Measurements from ENCODE around the gene APOC3. TPM values are rescaled to one million over a fixed set of nuclear protein-coding genes. Genes with fewer than 3 reads are reported as not detected.
"Not testable (repeated sequence)": the region's sequence is repeated elsewhere in the genome, so short reads cannot be mapped to it uniquely, and the experiment has no call there.

Gene APOC3
- polyA plus RNA-seq, 2 donors: not detected

GRCh38 chr11:116800610-116801009 lies 29.1 kb upstream of the APOC3 start:
- Histone ChIP-seq H3K36me3 (ENCODE audit: control insufficient read depth in 2 of 2, insufficient read depth in 2 of 2, low read length in 1 of 2) (no peaks in the 10 kb centered on the region), H3K4me1 (ENCODE audit: control insufficient read depth in 2 of 2, insufficient read depth in 2 of 2, low read length in 1 of 2) (no peaks in the 10 kb centered on the region), H3K27ac (ENCODE audit: low read depth in 2 of 2, low read length in 1 of 2) (no peak overlapping the region), H3K27me3 (ENCODE audit: control insufficient read depth in 1 of 2, insufficient read depth in 2 of 2, low read length in 2 of 2) (no peaks in the 10 kb centered on the region), H3K9me3 (ENCODE audit: control insufficient read depth in 2 of 2, insufficient read depth in 1 of 2, low read depth in 1 of 2, low read length in 1 of 2) (no peaks in the 10 kb centered on the region), H3K4me3 (ENCODE audit: low read depth in 1 of 2, low read length in 2 of 2) (no peak overlapping the region)
- 89 to 90% methylated on average over 2 of the region's 2 CpGs for WGBS, 2 donors

GRCh38 chr11:116801662-116802061 lies 28.0 kb upstream of the APOC3 start:
- H3K4me3 ChIP-seq (ENCODE audit: low read depth in 1 of 2, low read length in 2 of 2); H3K4me1 ChIP-seq (ENCODE audit: control insufficient read depth in 2 of 2, insufficient read depth in 2 of 2, low read length in 1 of 2); H3K9me3 ChIP-seq (ENCODE audit: control insufficient read depth in 2 of 2, insufficient read depth in 1 of 2, low read depth in 1 of 2, low read length in 1 of 2); H3K36me3 ChIP-seq (ENCODE audit: control insufficient read depth in 2 of 2, insufficient read depth in 2 of 2, low read length in 1 of 2); H3K27ac ChIP-seq (ENCODE audit: low read depth in 2 of 2, low read length in 1 of 2); H3K27me3 ChIP-seq (ENCODE audit: control insufficient read depth in 1 of 2, insufficient read depth in 2 of 2, low read length in 2 of 2): not testable (repeated sequence)

DNA sequence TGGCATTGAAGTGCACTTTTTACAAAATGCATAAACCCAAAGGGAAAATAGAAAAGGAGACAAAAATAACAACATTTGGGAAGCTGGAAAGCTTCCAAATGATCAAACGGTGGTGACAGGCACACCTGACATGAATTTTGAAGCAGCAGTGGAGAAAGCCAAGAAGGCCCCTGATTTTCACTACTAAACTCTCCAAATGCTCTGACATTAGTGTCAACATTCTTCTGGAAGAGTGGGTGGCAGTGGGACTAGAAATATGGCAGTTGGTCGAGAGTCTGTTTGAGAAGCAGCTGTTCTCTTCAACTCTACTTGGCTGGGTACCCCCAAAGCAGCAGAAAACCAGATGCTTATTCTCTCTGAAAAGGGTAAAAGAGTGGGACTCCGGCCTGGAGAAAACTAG lies 25.7 kb upstream of the APOC3 start:
- Histone ChIP-seq H3K9me3 (ENCODE audit: control insufficient read depth in 2 of 2, insufficient read depth in 1 of 2, low read depth in 1 of 2, low read length in 1 of 2) (no peaks in the 10 kb centered on the region), H3K27ac (ENCODE audit: low read depth in 2 of 2, low read length in 1 of 2) (no peak overlapping the region), H3K4me1 (ENCODE audit: control insufficient read depth in 2 of 2, insufficient read depth in 2 of 2, low read length in 1 of 2) (no peaks in the 10 kb centered on the region), H3K36me3 (ENCODE audit: control insufficient read depth in 2 of 2, insufficient read depth in 2 of 2, low read length in 1 of 2) (no peaks in the 10 kb centered on the region), H3K4me3 (ENCODE audit: low read depth in 1 of 2, low read length in 2 of 2) (no peak overlapping the region), H3K27me3 (ENCODE audit: control insufficient read depth in 1 of 2, insufficient read depth in 2 of 2, low read length in 2 of 2) (no peaks in the 10 kb centered on the region)
- WGBS, 2 donors: 59 to 64% methylated on average over 3 of the region's 3 CpGs

- Histone ChIP-seq H3K27me3 (ENCODE audit: control insufficient read depth in 1 of 2, insufficient read depth in 2 of 2, low read length in 2 of 2) (no peaks in the 10 kb centered on the region), H3K9me3 (ENCODE audit: control insufficient read depth in 2 of 2, insufficient read depth in 1 of 2, low read depth in 1 of 2, low read length in 1 of 2) (no peaks in the 10 kb centered on the region), H3K4me3 (ENCODE audit: low read depth in 1 of 2, low read length in 2 of 2) (no peak overlapping the region), H3K27ac (ENCODE audit: low read depth in 2 of 2, low read length in 1 of 2) (no peak overlapping the region), H3K4me1 (ENCODE audit: control insufficient read depth in 2 of 2, insufficient read depth in 2 of 2, low read length in 1 of 2) (no peaks in the 10 kb centered on the region), H3K36me3 (ENCODE audit: control insufficient read depth in 2 of 2, insufficient read depth in 2 of 2, low read length in 1 of 2) (no peaks in the 10 kb centered on the region)
- 83 to 86% methylated on average over 6 of the region's 6 CpGs for WGBS, 2 donors
These were observed 22.0 kb upstream of the APOC3 start for GRCh38 chr11:116807601-116808261.

DNA sequence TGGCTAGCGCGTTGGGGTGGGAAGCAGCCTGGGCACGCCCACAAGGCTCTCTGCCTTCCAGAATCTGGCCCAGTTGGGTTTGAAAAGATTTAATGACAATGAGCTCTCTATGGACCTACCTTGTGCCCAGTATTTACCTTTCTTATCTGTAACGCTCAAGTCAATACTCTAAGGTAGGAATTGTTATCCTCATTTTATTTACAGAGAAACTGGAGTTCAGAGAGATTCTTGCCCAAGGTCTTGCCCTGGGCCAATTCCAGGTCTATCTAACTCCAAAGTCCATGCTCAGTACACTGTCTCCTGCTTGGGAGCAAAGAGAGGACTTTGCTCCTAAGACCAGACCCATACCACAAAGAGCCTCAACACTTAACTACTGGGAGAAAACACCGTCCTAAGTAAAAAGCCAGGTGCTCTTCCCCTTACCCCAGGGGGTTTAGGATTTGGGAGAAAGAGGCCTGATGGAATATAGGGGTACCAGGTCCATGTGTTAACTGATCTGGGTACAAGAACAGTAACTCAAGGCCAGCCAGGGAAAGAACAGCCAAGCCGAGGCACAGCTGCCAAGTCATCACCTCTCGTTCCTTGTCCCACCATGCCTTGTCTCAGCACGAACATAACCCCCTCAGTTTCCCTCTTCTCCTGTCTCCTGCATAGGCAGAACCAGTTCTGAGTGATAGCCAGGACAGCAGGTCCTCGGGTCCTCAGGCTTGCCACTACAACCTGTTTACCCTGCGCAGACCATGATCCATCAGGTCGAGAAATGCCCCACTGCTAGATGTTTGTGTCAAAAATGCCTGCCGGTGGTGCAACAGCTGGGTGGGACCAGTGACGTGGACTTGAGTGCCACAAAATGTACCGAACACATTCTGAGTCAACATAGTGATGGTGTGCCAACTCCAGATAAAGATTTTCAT lies 21.2 kb upstream of the APOC3 start:
- H3K36me3 ChIP-seq (ENCODE audit: control insufficient read depth in 2 of 2, insufficient read depth in 2 of 2, low read length in 1 of 2): no peaks in the 10 kb centered on the region
- no peak overlapping the region for H3K4me3 ChIP-seq (ENCODE audit: low read depth in 1 of 2, low read length in 2 of 2)
- 57 to 66% methylated on average over 14 of the region's 14 CpGs for WGBS, 2 donors
- H3K4me1 ChIP-seq (ENCODE audit: control insufficient read depth in 2 of 2, insufficient read depth in 2 of 2, low read length in 1 of 2): no peaks in the 10 kb centered on the region
- no peak overlapping the region for H3K27ac ChIP-seq (ENCODE audit: low read depth in 2 of 2, low read length in 1 of 2)
- H3K9me3 ChIP-seq (ENCODE audit: control insufficient read depth in 2 of 2, insufficient read depth in 1 of 2, low read depth in 1 of 2, low read length in 1 of 2): no peaks in the 10 kb centered on the region
- H3K27me3 ChIP-seq (ENCODE audit: control insufficient read depth in 1 of 2, insufficient read depth in 2 of 2, low read length in 2 of 2): no peaks in the 10 kb centered on the region

GRCh38 chr11:116811194-116811593 lies 18.5 kb upstream of the APOC3 start:
- H3K4me1 ChIP-seq (ENCODE audit: control insufficient read depth in 2 of 2, insufficient read depth in 2 of 2, low read length in 1 of 2): no peaks in the 10 kb centered on the region
- WGBS, 2 donors: 79 to 83% methylated on average over 3 of the region's 3 CpGs
- no peaks in the 10 kb centered on the region for H3K27me3 ChIP-seq (ENCODE audit: control insufficient read depth in 1 of 2, insufficient read depth in 2 of 2, low read length in 2 of 2)
- H3K36me3 ChIP-seq (ENCODE audit: control insufficient read depth in 2 of 2, insufficient read depth in 2 of 2, low read length in 1 of 2): no peaks in the 10 kb centered on the region
- H3K9me3 ChIP-seq (ENCODE audit: control insufficient read depth in 2 of 2, insufficient read depth in 1 of 2, low read depth in 1 of 2, low read length in 1 of 2): no peaks in the 10 kb centered on the region
- H3K27ac ChIP-seq (ENCODE audit: low read depth in 2 of 2, low read length in 1 of 2): no peak overlapping the region
- no peak overlapping the region for H3K4me3 ChIP-seq (ENCODE audit: low read depth in 1 of 2, low read length in 2 of 2)

GRCh38 chr11:116812109-116812508 lies 17.6 kb upstream of the APOC3 start:
- H3K27ac ChIP-seq (ENCODE audit: low read depth in 2 of 2, low read length in 1 of 2): no peak overlapping the region
- no peak overlapping the region for H3K4me3 ChIP-seq (ENCODE audit: low read depth in 1 of 2, low read length in 2 of 2)
- WGBS, 2 donors: 92 to 95% methylated on average over 4 of the region's 4 CpGs
- H3K9me3 ChIP-seq (ENCODE audit: control insufficient read depth in 2 of 2, insufficient read depth in 1 of 2, low read depth in 1 of 2, low read length in 1 of 2): no peaks in the 10 kb centered on the region
- H3K4me1 ChIP-seq (ENCODE audit: control insufficient read depth in 2 of 2, insufficient read depth in 2 of 2, low read length in 1 of 2): no peaks in the 10 kb centered on the region
- no peaks in the 10 kb centered on the region for H3K36me3 ChIP-seq (ENCODE audit: control insufficient read depth in 2 of 2, insufficient read depth in 2 of 2, low read length in 1 of 2)
- H3K27me3 ChIP-seq (ENCODE audit: control insufficient read depth in 1 of 2, insufficient read depth in 2 of 2, low read length in 2 of 2): no peaks in the 10 kb centered on the region

DNA sequence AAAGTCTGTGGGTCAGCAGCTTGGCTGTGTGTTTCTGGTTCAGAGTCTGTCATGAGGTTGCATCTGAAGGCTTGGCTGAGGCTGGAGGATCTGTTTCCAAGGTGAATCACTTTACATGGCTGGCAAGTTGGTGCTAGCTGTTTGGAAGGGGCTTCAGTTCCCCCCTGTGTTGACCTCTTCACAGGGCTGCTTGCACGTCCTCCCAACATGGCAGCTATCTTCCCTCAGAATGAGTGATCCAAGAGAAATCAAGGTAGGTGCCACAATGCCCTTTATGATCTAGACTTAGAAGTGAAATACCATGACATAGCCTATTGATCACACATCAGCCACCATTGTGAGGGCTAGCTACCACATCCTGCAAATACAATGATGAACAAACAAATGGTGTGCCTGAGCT lies 16.5 kb upstream of the APOC3 start:
- H3K27ac ChIP-seq (ENCODE audit: low read depth in 2 of 2, low read length in 1 of 2): no peak overlapping the region
- H3K4me1 ChIP-seq (ENCODE audit: control insufficient read depth in 2 of 2, insufficient read depth in 2 of 2, low read length in 1 of 2): no peaks in the 10 kb centered on the region
- H3K4me3 ChIP-seq (ENCODE audit: low read depth in 1 of 2, low read length in 2 of 2): no peak overlapping the region
- 71 to 83% methylated on average over 1 of the region's 1 CpG for WGBS, 2 donors
- H3K36me3 ChIP-seq (ENCODE audit: control insufficient read depth in 2 of 2, insufficient read depth in 2 of 2, low read length in 1 of 2): no peaks in the 10 kb centered on the region
- H3K27me3 ChIP-seq (ENCODE audit: control insufficient read depth in 1 of 2, insufficient read depth in 2 of 2, low read length in 2 of 2): no peaks in the 10 kb centered on the region
- no peaks in the 10 kb centered on the region for H3K9me3 ChIP-seq (ENCODE audit: control insufficient read depth in 2 of 2, insufficient read depth in 1 of 2, low read depth in 1 of 2, low read length in 1 of 2)

DNA sequence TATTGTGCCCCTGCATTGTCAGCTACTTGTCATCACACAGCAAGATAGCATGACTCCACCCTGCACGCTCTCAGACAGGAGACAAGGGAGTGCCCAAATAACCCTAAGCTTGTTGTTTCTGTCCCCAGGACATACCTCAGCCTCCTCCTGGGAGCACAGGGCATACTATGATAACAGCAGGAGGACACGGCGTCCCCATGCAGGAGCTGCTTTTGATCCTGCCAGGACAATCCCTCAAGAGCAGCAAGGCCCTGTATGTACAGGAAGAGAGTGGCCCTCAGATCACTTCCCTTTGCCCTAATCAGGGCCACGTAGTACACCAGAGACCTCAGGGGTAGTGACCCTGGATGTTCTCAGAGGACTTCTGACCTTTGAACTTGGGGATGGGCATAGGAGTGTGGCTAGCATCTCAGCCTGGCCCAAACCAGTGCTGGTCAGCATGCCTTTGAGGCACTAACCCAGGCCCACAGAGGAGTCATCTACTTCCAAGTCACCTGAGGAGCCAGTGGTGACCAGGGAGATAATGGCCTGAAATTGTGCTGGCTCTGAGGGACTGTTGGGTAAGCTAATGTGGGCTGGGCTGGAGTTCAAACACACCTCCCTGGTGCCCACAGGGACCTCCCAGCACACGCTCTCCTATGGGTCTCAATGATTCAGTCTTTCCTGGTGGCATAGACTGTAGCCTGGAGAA lies 15.8 kb upstream of the APOC3 start:
- Histone ChIP-seq H3K36me3 (ENCODE audit: control insufficient read depth in 2 of 2, insufficient read depth in 2 of 2, low read length in 1 of 2) (no peaks in the 10 kb centered on the region), H3K4me1 (ENCODE audit: control insufficient read depth in 2 of 2, insufficient read depth in 2 of 2, low read length in 1 of 2) (no peaks in the 10 kb centered on the region), H3K27me3 (ENCODE audit: control insufficient read depth in 1 of 2, insufficient read depth in 2 of 2, low read length in 2 of 2) (no peaks in the 10 kb centered on the region), H3K9me3 (ENCODE audit: control insufficient read depth in 2 of 2, insufficient read depth in 1 of 2, low read depth in 1 of 2, low read length in 1 of 2) (no peaks in the 10 kb centered on the region), H3K27ac (ENCODE audit: low read depth in 2 of 2, low read length in 1 of 2) (no peak overlapping the region), H3K4me3 (ENCODE audit: low read depth in 1 of 2, low read length in 2 of 2) (no peak overlapping the region)
- 58 to 71% methylated on average over 5 of the region's 5 CpGs for WGBS, 2 donors
